Measurements from ENCODE around the gene CXCL11.

- TF ChIP-seq EZH2 (IDR thresholded peaks at IDR 0.05; ENCODE audit: insufficient read depth, poor library complexity, severe bottlenecking): no peak
- TF ChIP-seq EZH2phosphoT487 (IDR thresholded peaks at IDR 0.05; ENCODE audit: insufficient read depth, low read depth): no peak
Measured at GRCh38 chr4:76024065-76024464, 11.8 kb downstream of the CXCL11 start.

Data from GM23248 (cell line).